Activated CD4-positive, CD25-positive, alpha-beta regulatory T cell (primary cell): ENCODE measurements around the gene MTF1.

Experiments used
- DNase-seq, 4 experiments: peaks; one replicate each; lab custom pipeline; 2025; lab: John Stamatoyannopoulos, UW

The MTF1 gene

GRCh38 chr1:37828410-37829074 lies 30.9 kb downstream of the MTF1 start:
- DNase-seq = no peak

GRCh38 chr1:37825506-37825905 lies 33.9 kb downstream of the MTF1 start:
- DNase-seq = no peak

- no peak for DNase-seq
These were observed 35.4 kb downstream of the MTF1 start for GRCh38 chr1:37824001-37824400.

DNA sequence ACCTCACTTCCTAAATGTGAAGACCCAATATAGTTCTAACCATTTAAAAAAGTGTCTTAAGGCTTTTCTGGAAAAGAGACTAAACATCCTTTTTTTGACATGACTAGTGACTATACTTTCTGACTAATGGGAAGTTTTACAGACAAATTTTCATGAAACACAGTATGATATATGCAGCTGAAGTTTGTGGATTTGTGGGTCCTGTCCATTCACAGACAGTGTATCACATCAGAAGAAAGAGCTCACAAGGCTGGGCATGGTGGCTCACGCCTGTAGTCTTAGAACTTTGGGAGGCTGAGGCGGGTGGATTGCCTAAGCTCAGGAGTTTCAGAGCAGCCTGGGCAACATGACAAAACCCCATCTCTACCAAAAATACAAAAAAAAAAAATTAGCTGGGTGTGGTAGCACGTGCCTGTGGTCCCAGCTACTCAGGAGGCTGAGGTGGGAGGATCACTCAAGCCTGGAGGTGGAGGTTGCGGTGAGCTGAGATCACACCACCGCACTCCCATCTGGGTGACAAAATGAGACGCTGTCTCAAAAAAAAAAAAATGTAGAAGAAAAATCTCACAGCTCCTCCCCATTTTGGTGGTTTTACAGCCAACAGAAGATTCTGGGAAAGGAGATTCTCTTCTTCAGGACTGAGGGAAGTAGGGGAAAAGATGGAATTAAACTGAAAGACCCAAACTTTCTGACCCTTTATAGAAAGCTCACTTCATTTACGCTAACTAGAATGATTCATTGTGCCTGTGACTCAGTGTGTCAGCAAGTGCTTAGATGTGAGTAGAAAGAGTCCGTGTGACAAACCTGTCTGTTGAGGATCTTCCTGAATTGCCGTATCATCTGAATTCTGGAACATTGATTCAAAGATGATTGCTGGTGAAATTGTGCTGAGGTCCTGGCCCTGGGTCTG lies 36.2 kb downstream of the MTF1 start:
- DNase-seq = no peak

GRCh38 chr1:37821481-37821880 lies 37.9 kb downstream of the MTF1 start:
- DNase-seq = no peak

- no peak for DNase-seq
These were observed 41.9 kb downstream of the MTF1 start for GRCh38 chr1:37817481-37817880.

- DNase-seq = no peak
These were observed 45.1 kb downstream of the MTF1 start for GRCh38 chr1:37814252-37814651.

- no peak for DNase-seq
These were observed 45.8 kb downstream of the MTF1 start for GRCh38 chr1:37813529-37814145.

GRCh38 chr1:37811027-37811655 lies 48.3 kb downstream of the MTF1 start:
- peak in 3 of 4 experiments; percentile 17 to 28 (median 28) for DNase-seq

- DNase-seq = no peak
These were observed 49.5 kb downstream of the MTF1 start for GRCh38 chr1:37809942-37810341.

DNA sequence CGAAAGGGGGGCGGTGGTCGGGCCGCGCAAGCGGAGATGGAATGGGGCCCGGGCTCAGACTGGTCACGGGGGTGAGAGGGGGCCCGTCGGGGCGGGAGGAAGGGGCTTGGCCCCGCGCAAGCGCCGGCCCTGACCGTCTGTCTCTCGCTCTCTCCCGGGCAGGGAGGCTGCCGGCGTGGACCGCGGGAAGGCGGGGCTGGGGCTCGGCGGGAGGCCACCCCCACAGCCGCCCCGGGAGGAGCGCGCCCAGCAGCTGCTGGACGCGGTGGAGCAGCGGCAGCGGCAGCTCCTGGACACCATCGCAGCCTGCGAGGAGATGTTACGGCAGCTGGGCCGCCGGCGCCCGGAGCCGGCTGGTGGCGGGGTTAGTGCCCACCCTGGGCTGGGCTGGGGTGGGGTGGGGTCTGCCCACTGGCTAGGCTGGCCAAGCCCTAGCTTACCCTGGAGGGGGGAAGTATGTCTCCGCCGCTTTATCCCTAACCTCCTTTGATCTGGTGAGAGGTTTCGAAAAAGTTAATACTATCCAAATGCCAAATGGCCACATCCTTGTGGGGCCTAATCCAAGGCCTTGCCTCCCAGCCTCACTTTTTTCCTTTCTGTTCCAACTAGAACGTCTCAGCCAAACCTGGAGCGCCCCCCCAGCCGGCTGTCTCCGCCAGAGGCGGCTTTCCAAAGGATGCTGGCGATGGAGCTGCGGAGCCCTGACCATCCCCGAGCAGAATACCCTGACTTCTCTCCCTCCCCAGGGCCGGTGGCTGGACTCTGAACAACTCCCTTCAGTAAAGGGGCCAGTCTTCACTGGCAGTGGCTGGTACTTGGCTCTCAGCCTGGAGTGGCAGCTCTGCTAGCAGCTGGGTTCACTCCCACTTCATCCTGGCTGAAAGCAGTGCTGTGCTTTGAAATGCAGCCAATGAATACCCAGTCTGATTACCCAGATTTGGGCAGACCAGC lies 50.7 kb downstream of the MTF1 start:
- DNase-seq = peak in 1 of 4 experiments; percentile 46

- peak; percentile 83 to 86 (median 86) for DNase-seq
These were observed 51.6 kb downstream of the MTF1 start, which contains the start of the genes C1orf122 and YRDC for GRCh38 chr1:37807555-37808368. C1orf122 (plus strand) TSS chr1:37807790; CDS start chr1:37808405, 615 bp downstream. YRDC (minus strand) TSS chr1:37808208; CDS start chr1:37808180, 28 bp downstream.

GRCh38 chr1:37807220-37807554 lies 52.2 kb downstream of the MTF1 start:
- no peak for DNase-seq

GRCh38 chr1:37802439-37802838 lies 57.0 kb downstream of the MTF1 start:
- no peak for DNase-seq

- no peak for DNase-seq
These were observed 61.5 kb downstream of the MTF1 start for GRCh38 chr1:37797750-37798345.

GRCh38 chr1:37795340-37796125 lies 63.9 kb downstream of the MTF1 start:
- DNase-seq = peak in 2 of 4 experiments; percentile 10 to 29

GRCh38 chr1:37794372-37795339 lies 64.7 kb downstream of the MTF1 start:
- no peak for DNase-seq
